NCI-H2107 treated with DMSO at 0.1 percent for 48 hours (cell line): ENCODE data around the gene TARBP2.

ENCODE experiments used
- DNase-seq: peaks from one replicate; lab custom pipeline; 2025; ENCODE audit not compliant: unreplicated experiment; lab: John Stamatoyannopoulos, UW

TARBP2 gene

DNA sequence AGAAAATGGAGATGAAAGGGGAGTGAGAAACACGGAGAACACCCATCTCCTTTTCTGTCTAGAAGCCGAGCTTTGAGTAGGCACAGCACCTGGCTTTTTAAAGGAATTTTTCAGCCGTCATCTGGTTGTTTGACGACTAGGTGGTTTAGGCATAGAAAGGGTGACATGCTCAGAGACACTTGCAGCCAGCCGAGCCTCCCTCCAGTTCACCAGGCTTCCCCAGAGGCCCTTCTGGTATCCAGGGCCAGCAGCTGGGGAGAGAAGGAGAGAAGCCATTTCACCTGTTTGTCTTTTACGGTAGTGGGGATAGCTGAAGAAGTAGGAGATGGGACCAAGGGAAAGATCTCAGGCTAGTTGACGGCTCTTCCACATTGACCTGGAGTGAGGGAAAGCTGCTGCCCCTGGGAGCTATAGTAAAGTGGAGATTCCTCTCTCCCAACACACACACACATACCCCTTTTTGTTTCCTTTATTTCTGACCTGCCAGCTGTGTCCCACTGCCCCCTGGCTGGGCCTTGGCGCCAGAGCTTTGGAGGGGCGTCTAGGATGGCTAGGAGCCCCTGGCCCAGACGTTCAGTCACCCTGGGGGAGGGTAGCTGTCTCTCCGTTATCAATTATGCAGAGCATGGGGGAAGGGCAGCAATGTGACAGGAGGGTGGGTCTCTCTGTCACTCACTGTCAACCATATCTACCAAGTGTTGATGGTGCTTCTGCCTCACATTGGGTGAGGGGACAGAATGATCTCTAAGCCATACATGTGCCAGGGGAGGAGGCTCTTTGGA is 7.3 kb upstream of the TARBP2 start:
- no peak for DNase-seq

DNA sequence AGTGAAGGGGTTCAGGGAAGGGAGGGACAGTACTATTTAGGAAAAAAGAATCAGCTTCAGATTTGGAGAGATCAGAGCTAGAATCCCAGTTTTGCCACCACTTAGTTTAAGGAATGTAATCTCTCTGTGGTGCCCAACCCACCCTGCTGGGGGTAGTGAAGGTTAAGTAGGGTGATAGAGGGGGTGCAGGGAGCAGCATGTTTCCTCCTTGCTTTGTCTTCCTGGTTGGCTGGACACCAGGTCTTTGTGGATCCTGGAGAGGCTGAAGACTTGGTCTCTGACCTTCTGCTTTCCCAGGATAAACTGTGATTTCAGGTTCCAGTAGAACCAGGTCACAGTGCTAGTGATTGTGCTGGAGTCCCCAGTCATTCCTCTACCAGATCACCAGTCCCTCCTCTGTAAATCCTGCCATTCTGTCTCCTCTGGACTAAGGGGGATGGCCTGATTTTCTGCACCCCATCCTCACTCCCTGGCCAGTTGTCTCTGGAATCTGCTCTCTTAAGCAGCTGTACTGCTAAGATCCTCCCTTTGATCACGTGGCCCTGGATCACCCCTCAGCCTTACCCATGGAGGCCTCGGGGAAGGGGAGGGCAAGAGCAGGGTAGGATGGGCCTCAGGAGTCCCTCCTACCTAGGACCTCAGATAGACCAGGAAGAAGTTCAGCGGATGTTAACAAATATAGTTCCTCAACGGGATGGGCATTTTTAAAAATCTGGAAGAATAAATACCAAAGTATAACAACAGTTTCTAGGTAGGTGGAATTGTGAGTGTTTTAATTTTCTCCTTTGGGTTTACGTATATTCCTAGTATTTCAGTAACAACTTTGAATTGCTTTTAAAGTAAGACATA is 5.0 kb upstream of the TARBP2 start:
- DNase-seq = no peak

GRCh38 chr12:53496752-53497032 is 4.4 kb upstream of the TARBP2 start:
- DNase-seq = no peak

DNA sequence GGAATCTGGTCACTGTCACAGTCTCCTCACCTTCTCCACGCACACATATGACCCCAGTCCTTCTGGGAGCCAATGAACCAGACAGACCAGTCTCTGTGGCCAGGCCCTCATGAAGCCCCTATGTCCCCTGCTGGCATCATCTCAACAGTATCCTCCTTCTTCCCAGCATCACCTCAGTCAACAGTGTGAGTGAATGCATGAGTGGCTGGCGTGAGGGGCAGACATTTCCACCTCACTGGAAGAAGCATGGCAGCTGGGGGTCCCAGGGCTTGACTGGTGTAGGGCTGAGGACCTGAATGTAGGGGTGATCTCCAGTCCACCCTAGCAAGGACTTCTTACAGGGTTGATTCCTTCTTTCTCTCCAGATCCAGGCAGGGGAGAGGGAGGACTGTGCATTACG is 3.6 kb upstream of the TARBP2 start:
- no peak for DNase-seq

DNA sequence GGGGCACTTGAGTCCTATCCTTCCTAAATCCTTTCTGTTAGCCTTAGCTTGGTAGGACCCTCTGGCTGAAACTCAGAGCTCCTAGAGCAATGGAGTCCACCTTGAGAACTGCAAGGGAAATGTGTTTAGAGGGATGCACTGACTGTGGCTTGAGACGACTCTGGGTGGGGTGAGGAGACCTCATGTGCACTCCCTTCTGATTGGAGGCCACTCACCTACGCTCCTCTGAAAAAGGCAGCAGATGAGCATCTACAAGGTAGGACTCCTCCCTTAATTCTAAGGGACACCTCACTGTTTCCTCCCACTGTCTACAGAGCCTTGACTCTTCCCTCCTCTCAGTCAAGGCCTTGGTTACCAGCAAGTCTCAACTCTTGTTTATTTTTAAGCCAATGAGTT is 2.9 kb upstream of the TARBP2 start:
- DNase-seq = no peak

GRCh38 chr12:53499266-53500141 is 1.6 kb upstream of the TARBP2 start, which contains the start of gene MAP3K12:
Gene MAP3K12, minus strand, starts transcription at chr12:53499458. Its CDS starts 12,067 bp downstream, at chr12:53487391.
- no peak for DNase-seq

GRCh38 chr12:53500142-53500775 is 824 bp upstream of the TARBP2 start:
- no peak for DNase-seq

DNA sequence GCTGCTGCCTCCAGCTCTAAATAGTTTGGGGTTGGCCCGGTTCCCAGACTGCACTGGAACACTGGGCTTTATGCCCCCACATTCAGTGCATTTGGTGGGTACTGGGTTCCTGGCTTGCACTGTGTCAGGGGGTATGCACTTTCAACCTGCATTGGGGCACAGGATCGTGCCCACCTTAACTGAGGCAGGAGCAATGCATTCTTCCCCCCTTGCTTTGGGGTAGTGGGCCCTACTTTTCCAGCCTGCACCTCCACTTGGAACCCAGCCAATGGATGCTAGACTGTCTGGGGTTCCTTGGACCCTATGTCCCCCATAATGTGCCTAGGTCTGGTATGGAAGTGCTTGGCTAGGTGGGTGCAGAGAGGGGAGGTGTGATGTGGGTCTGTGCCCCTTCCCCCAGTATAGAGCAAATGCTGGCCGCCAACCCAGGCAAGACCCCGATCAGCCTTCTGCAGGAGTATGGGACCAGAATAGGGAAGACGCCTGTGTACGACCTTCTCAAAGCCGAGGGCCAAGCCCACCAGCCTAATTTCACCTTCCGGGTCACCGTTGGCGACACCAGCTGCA is 615 bp downstream of the TARBP2 start:
- DNase-seq = no peak

- no peak for DNase-seq
Observed at GRCh38 chr12:53502331-53502730, 1.2 kb downstream of the TARBP2 start.

GRCh38 chr12:53502983-53503728 is 2.1 kb downstream of the TARBP2 start:
- no peak for DNase-seq

- no peak for DNase-seq
Observed at GRCh38 chr12:53504004-53504920, 3.2 kb downstream of the TARBP2 start.

DNA sequence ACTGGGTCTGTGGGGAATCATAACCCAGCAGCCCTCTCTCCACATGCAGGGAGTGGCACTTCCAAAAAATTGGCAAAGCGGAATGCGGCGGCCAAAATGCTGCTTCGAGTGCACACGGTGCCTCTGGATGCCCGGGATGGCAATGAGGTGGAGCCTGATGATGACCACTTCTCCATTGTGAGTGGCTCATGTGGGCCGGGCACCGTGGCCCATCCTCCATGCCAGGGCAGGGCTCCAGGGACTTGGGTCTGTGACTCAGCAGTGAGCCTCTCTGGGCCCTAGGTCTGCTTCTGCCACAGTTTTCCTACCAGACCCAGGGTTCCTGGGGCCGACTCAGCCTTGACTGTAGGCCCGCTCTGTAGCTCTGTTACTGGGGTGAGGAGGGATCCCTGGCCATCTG is 4.0 kb downstream of the TARBP2 start:
- no peak for DNase-seq

DNA sequence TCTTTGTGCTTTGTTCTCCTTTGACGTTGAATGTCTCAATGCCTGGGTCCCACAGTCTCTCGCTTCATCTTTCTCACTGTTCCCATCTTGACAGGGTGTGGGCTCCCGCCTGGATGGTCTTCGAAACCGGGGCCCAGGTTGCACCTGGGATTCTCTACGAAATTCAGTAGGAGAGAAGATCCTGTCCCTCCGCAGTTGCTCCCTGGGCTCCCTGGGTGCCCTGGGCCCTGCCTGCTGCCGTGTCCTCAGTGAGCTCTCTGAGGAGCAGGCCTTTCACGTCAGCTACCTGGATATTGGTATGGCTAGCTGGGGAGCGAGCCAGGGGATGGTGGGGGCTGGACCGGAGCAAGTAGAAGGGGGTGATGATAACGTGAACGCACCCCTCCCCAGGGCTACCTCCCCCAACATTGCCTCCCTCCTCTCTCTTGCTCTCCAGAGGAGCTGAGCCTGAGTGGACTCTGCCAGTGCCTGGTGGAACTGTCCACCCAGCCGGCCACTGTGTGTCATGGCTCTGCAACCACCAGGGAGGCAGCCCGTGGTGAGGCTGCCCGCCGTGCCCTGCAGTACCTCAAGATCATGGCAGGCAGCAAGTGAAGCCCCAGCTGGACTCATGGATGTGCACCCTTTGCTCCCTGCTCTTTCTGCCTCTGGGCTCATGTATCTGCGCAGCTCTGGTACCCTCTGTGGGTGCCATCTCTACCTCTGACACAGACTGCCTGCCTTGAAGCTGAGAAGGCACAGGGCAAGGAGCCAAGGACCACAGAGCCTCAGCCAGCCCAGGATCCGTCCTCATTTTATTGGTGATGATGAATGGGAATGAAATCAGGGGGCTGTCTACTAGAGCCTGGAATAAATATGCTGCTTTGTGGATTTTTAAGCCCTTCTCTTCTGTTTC is 4.7 kb downstream of the TARBP2 start:
- no peak for DNase-seq

DNA sequence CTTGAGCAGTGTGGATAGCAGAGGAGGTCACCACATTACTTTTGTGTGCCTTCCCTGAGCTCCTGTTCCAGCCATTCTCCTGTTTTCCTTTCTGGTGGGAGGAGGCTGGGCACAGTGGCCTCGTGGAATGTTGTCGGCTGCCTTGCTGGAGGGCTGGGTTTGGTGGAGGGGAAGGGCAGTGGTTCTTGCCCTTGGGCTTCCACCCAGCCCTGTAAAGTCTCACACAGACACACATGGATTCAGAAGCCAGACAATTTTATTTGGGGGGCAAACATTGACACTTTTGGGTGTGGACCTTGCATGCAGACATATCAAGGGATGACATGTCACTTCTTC is 5.3 kb downstream of the TARBP2 start:
- DNase-seq = no peak

DNA sequence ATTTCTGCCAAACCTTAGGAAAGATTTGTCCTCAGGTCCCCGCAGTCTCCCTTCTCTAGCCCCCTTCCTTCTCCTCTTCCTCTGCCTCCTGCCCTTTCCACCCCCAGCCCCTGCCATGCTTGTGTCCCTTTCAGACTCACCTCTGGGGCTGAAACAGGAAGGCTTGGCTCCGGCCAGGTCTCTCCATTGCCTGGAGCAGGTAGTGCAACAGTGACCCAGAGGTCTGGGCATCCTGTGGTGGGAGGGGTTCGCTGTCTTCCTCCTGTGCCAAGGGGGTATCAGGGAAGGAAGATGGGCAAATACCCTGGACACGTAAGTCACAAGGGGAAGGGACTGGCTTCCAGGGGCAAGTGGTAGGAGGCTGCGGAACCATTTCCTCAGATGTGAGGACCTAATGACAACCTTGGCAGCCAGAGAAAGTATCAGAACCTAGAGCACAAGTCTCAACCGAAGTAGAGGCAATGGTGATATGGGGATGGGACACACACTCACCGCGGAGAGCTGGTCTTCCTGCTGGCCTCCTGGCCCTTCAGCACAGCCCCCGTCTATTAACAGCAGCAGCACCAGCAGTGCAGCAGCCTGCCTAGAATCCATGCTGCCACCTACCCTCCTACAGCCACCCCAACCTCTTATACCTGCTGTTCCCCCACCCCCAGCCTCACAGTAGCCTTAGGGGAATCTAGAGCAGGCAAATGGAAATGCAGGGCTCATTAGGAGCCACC is 6.0 kb downstream of the TARBP2 start, which contains the start of gene NPFF:
TSS of gene NPFF (minus strand) at position 604 of the 722 bp plus-strand sequence. CDS start at position 594, 10 bp downstream.
- no peak for DNase-seq

DNA sequence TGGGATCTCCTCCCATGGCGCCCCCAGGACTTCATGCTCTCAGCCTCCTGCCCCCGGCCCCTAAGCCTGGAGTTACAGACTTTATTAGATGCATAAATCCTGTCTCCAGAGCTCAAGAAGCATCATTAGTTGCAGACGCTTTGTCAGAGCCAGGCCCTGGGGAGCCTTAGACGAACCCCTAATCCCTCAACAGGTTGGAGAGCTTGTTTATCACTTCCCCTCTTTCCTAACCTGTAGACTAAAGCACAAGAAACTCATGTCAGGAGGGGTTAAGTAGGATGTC is 6.5 kb downstream of the TARBP2 start:
- DNase-seq = no peak

- DNase-seq = peak; percentile 70
Observed at GRCh38 chr12:53508534-53509170, 7.6 kb downstream of the TARBP2 start.
